Panc1 (cell line): Measurements from ENCODE around the gene HCFC1. TPM values are rescaled to one million over a fixed set of nuclear protein-coding genes. Genes with fewer than 3 reads are reported as not detected.

Experiments
- ATAC-seq: fragments of 200-7000 bp; cut with Tn5 transposase; 2 replicates; pipeline ENCODE4 v1.9.1; 2020; ENCODE audit warnings: mild to moderate bottlenecking, moderate library complexity
- BruUV-seq: library from RNA; stranded (reverse); fragments of 400-500 nt; replicated peaks from 2 replicates; lab custom pipeline; 2021; lab: Mats Ljungman, UMichigan
- CTCF ChIA-PET: fragments of 300-600 bp; sonication (Branson Sonifier 250); formaldehyde crosslinking; loops from one replicate; lab custom pipeline; 2022; ENCODE audit warnings: antibody characterized with exemption; lab: Charles Lee
- POLR2A ChIA-PET: fragments of 300-600 bp; sonication (Branson Sonifier 250); formaldehyde crosslinking; loops from one replicate; lab custom pipeline; 2022; ENCODE audit warnings: antibody characterized with exemption; lab: Charles Lee
- DNase-seq: peaks from one replicate; pipeline ENCODE4 v3.0.0-alpha.2; 2010; ENCODE audit warnings: low read depth, low spot score
- H3K27ac ChIP-seq: 2 replicates; pipeline ENCODE4 v1.5.1; 2011; ENCODE audit warnings: mild to moderate bottlenecking, low read length, inconsistent platforms
- H3K27me3 ChIP-seq: fragments of 200-500 bp; sonication (Bioruptor generic); 2 replicates; pipeline ENCODE4 v1.6.0; 2014; ENCODE audit warnings: low read length, inconsistent platforms; ENCODE audit not compliant: control insufficient read depth, insufficient read depth
- H3K36me3 ChIP-seq: fragments of 200-500 bp; sonication (Bioruptor generic); 2 replicates; pipeline ENCODE4 v1.5.1; 2014; ENCODE audit warnings: inconsistent platforms, mild to moderate bottlenecking, low read length, moderate library complexity; ENCODE audit not compliant: control insufficient read depth, insufficient read depth
- H3K4me1 ChIP-seq: 2 replicates; pipeline ENCODE4 v1.5.1; 2011; ENCODE audit warnings: inconsistent platforms, mild to moderate bottlenecking, low read length, moderate library complexity; ENCODE audit not compliant: control insufficient read depth, insufficient read depth
- H3K4me3 ChIP-seq, 2 experiments: 2 replicates each; pipeline ENCODE4 v1.5.1; 2011 to 2012; ENCODE audit warnings: low read depth in 2 of 2, low read length in 2 of 2, mild to moderate bottlenecking in 2 of 2, inconsistent platforms in 1 of 2, moderate library complexity in 1 of 2
- H3K9me3 ChIP-seq: fragments of 200-500 bp; sonication (Bioruptor generic); 2 replicates; pipeline ENCODE4 v1.5.1; 2014; ENCODE audit warnings: low read depth, mild to moderate bottlenecking, inconsistent platforms, low read length, moderate library complexity; ENCODE audit not compliant: control insufficient read depth, insufficient read depth
- POLR2AphosphoS5 ChIP-seq: IDR thresholded peaks from 2 replicates; pipeline ENCODE4 v1.6.1; 2012; ENCODE audit warnings: mild to moderate bottlenecking, low read depth, low read length, moderate library complexity
- SIN3A ChIP-seq: IDR thresholded peaks from 2 replicates; pipeline ENCODE4 v1.6.1; 2012; ENCODE audit warnings: low read depth, mild to moderate bottlenecking, low read length, moderate library complexity, borderline replicate concordance; ENCODE audit not compliant: insufficient read depth
- TCF7L2 ChIP-seq: IDR thresholded peaks from 2 replicates; pipeline ENCODE4 v1.6.1; 2011; ENCODE audit warnings: mild to moderate bottlenecking, low read depth, low read length, inconsistent platforms
- in situ Hi-C: cut with HindIII; loops from 2 replicates; pipeline ENCODE4 v1.10.0; 2016; ENCODE audit warnings: low sequenced_read_pairs, low pct_unique_long_range_greater_than_20kb
- intact Hi-C: fragments of 100-400 bp; cut with micrococcal nuclease; formaldehyde crosslinking; loops from one replicate; pipeline ENCODE4 v1.10.0; 2022; ENCODE audit not compliant: unreplicated experiment
- total RNA-seq: library from RNA; stranded (reverse); gene quantifications from one replicate; pipeline ENCODE4 v1.2.1, GENCODE V29; 2021; ENCODE audit not compliant: unreplicated experiment
- TF ChIP-seq, protein P1 (sequence below): fragments of 450-650 bp; IDR thresholded peaks from 2 replicates; pipeline ENCODE4 v1.5.1; 2017; ENCODE audit warnings: mild to moderate bottlenecking
- TF ChIP-seq, protein P2 (sequence below), 2 experiments: IDR thresholded peaks; 2 replicates each; pipeline ENCODE4 v1.6.1; 2011 to 2012; ENCODE audit warnings: low read depth in 2 of 2, control low read depth in 1 of 2, low read length in 1 of 2, mild to moderate bottlenecking in 1 of 2, moderate library complexity in 1 of 2; ENCODE audit not compliant: insufficient read depth in 1 of 2

HCFC1 gene
- total RNA-seq, 1 experiment from 2014 or later = 113 TPM

DNA sequence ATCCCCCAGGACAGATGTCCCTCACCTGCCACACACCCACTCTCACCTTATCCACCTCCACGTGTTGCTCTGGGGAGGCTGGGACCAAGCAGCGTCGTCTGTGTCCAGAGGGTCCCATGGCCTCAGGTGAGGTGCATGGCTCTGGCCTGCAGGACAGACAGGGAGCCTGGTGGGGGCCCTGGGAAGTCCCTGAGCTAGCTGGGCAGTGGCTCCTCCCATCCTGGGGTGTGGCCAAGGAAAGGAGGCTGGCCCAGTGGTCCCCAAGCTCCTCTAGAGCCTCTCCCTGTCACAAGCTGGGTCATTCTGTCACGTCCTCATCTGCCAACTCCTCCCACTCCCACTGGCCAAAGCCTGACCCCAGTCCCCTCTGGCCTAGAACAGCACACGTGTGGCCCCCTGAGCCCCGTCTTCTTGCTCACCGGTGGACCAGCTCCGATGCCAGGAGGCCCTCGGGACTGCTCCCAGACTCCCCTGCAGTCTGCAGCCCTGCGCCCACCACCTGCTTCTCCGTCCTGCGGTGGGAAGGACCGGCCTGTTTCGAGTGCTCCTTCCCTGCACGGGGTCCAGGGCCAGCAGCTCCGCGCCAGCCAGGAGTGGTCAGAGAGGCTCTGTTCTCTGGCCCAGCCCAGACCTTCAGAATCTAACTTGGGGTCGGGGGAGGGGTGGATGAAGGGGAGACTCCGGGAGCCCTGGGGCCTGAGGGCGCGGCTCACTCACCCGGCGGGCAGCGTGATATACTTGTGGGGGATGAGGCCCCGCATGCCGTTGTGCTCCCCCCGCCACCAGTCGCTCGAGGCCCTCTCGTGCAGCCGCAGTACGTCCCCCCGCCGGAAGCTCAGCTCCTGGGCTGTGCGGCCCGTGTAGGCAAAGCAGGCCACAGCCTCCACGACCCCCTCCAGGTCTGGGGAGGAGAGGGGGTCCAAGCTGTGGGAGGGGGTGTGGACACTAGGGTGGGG lies 62.3 kb downstream of the HCFC1 start:
- Histone ChIP-seq H3K4me3 (no peak overlapping the region), H3K36me3 (no peaks in the 10 kb centered on the region), H3K9me3 (no peaks in the 10 kb centered on the region), H3K4me1 (peaks cover 16% of the 10 kb centered on the region), H3K27me3 (no peaks in the 10 kb centered on the region), H3K27ac (0 out of 2 replicates have a peak overlapping the region, but pooled peaks have one; percentile 1)
- TF ChIP-seq POLR2AphosphoS5 (no peak), SIN3A (no peak), TCF7L2 (no peak)
- TF ChIP-seq, protein P1, sequence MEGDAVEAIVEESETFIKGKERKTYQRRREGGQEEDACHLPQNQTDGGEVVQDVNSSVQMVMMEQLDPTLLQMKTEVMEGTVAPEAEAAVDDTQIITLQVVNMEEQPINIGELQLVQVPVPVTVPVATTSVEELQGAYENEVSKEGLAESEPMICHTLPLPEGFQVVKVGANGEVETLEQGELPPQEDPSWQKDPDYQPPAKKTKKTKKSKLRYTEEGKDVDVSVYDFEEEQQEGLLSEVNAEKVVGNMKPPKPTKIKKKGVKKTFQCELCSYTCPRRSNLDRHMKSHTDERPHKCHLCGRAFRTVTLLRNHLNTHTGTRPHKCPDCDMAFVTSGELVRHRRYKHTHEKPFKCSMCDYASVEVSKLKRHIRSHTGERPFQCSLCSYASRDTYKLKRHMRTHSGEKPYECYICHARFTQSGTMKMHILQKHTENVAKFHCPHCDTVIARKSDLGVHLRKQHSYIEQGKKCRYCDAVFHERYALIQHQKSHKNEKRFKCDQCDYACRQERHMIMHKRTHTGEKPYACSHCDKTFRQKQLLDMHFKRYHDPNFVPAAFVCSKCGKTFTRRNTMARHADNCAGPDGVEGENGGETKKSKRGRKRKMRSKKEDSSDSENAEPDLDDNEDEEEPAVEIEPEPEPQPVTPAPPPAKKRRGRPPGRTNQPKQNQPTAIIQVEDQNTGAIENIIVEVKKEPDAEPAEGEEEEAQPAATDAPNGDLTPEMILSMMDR = no peak
- TF ChIP-seq, protein P2, sequence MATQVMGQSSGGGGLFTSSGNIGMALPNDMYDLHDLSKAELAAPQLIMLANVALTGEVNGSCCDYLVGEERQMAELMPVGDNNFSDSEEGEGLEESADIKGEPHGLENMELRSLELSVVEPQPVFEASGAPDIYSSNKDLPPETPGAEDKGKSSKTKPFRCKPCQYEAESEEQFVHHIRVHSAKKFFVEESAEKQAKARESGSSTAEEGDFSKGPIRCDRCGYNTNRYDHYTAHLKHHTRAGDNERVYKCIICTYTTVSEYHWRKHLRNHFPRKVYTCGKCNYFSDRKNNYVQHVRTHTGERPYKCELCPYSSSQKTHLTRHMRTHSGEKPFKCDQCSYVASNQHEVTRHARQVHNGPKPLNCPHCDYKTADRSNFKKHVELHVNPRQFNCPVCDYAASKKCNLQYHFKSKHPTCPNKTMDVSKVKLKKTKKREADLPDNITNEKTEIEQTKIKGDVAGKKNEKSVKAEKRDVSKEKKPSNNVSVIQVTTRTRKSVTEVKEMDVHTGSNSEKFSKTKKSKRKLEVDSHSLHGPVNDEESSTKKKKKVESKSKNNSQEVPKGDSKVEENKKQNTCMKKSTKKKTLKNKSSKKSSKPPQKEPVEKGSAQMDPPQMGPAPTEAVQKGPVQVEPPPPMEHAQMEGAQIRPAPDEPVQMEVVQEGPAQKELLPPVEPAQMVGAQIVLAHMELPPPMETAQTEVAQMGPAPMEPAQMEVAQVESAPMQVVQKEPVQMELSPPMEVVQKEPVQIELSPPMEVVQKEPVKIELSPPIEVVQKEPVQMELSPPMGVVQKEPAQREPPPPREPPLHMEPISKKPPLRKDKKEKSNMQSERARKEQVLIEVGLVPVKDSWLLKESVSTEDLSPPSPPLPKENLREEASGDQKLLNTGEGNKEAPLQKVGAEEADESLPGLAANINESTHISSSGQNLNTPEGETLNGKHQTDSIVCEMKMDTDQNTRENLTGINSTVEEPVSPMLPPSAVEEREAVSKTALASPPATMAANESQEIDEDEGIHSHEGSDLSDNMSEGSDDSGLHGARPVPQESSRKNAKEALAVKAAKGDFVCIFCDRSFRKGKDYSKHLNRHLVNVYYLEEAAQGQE (IDR thresholded peaks at IDR 0.05; ENCODE audit: insufficient read depth in 1 of 2, low read depth in 2 of 2, low read length in 1 of 2) = no peak
- ChIA-PET POLR2A (interaction anchor here (0.6 kb wide), 2 partner anchors 9 to 24 kb away, joined by 3 to 4 read pairs; no protein-coding TSS in a partner anchor), CTCF (interaction anchor here (0.6 to 3.1 kb wide), 3 partner anchors 13 to 38 kb away, joined by 3 to 24 read pairs (median 8); no protein-coding TSS in a partner anchor)
- in situ Hi-C loops = no loop called here
- ATAC-seq = peak; percentile 52
- BruUV-seq = no TSS peak
- intact Hi-C loops = no loop called here
- no peak for DNase-seq

DNA sequence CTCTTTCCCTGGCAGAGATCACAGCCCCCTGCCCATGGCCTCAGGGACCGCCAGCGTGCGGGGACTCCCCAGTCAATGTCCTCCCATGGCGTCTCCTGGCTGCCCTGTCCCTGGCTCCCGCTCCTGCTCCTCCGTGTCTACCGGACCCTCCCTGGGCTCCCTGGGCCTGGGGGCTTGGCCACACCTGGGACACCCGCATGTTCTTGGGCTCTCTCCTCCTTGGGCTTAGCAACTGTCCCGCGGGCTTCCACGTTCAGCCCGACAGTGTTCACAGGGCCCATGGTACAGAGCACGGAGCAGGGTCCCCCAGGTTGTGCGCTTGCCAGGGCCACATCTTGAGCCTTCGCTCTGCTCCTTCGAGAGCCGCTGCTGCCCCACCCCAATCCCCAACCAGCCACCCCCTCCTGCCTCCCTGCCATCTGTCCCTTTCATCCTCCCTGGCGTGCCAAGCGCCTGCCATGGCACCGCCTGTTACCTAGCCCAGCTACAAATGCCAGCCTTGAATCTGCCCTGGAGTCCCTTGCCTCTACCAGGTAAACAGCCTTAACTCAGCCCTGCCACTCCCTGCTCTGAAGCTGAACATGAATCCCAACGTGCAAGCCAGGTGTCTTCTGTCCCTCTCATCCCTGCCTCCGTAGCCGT lies 63.3 kb downstream of the HCFC1 start:
- H3K27me3 ChIP-seq = no peaks in the 10 kb centered on the region
- ChIA-PET POLR2A (interaction anchor here (0.6 kb wide), 1 partner anchor 8 kb away, joined by 4 read pairs; no protein-coding TSS in a partner anchor), CTCF (interaction anchor here (0.7 to 3.1 kb wide), 3 partner anchors 14 to 39 kb away, joined by 3 to 24 read pairs (median 8); no protein-coding TSS in a partner anchor)
- no peaks in the 10 kb centered on the region for H3K36me3 ChIP-seq
- DNase-seq (no peak), ATAC-seq (no peak)
- TF ChIP-seq, protein P2 (IDR thresholded peaks at IDR 0.05; ENCODE audit: insufficient read depth in 1 of 2, low read depth in 2 of 2, low read length in 1 of 2) = no peak
- TF ChIP-seq, protein P1 = no peak
- TF ChIP-seq POLR2AphosphoS5 (no peak), SIN3A (no peak), TCF7L2 (no peak)
- BruUV-seq = no TSS peak
- H3K9me3 ChIP-seq = no peaks in the 10 kb centered on the region
- intact Hi-C loops (no loop called here), in situ Hi-C loops (no loop called here)
- H3K27ac ChIP-seq = peak overlapping the region; percentile 39; the same call in 1 of the 2 replicates
- peaks cover 24% of the 10 kb centered on the region for H3K4me1 ChIP-seq
- no peak overlapping the region for H3K4me3 ChIP-seq
